Measurements from ENCODE around the gene INIP.

GRCh38 chr9:112761912-112762655 is 44.2 kb upstream of the INIP start:
- TF ChIP-seq CTCF (IDR thresholded peaks at IDR 0.05 in 4 of 5, conservative IDR thresholded peaks at IDR 0.05 in 1 of 5) (no peak), POLR2A (IDR thresholded peaks at IDR 0.05) (no peak)
